Measurements from ENCODE around the gene DPP9. TPM values are rescaled to one million over a fixed set of nuclear protein-coding genes. Genes with fewer than 3 reads are reported as not detected.
A peak's percentile ranks its signal among the peaks of the same experiment; 100 is the strongest.

The DPP9 gene
- total RNA-seq, 3 donors from 2014 or later = 67.8 to 89.3 (median 74.0) TPM

DNA sequence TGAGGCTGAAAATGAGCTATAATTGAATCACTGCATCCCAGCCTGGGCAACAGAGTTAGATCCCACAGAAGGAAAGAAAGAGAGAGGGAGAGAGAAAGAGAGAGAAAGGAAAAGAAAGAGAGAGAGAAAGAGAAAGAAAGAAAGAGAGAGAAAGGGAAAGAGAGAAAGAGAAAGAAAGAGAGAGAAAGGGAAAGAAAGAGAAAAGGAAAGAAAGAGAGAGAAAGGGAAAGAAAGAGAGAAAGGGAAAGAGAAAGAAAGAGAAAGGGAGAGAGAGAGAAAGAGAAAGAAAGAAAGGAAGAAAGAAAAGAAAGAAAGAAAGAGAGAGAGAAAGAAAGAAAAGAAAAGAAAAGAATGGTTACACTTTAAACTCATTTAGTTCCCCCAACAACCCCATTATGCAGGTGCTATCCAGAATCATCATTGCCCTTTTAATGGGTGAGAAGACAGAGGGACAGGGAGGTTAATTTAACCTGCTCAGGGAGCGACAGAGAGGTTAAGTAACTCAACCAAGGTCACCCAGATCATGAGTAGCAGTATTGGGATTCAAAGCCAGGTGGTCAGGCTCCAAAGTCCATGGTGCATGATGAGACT is 10.2 kb upstream of the DPP9 start:
- Histone ChIP-seq H3K4me1 (ENCODE audit: low read depth) (no peaks in the 10 kb centered on the region), H3K4me3 (no peak overlapping the region), H3K36me3 (ENCODE audit: low read depth) (no peaks in the 10 kb centered on the region), H3K9me3 (no peaks in the 10 kb centered on the region)
- intact Hi-C loops (cut with DNase I, micrococcal nuclease) = loop anchor here in 1 of 2 donors (2.0 to 5.0 kb wide), 2 partner anchors 57 to 68 kb away; partner anchors contain the start of gene FEM1A
- DNase-seq (no peak), ATAC-seq (no peak)
- TF ChIP-seq, protein P1, sequence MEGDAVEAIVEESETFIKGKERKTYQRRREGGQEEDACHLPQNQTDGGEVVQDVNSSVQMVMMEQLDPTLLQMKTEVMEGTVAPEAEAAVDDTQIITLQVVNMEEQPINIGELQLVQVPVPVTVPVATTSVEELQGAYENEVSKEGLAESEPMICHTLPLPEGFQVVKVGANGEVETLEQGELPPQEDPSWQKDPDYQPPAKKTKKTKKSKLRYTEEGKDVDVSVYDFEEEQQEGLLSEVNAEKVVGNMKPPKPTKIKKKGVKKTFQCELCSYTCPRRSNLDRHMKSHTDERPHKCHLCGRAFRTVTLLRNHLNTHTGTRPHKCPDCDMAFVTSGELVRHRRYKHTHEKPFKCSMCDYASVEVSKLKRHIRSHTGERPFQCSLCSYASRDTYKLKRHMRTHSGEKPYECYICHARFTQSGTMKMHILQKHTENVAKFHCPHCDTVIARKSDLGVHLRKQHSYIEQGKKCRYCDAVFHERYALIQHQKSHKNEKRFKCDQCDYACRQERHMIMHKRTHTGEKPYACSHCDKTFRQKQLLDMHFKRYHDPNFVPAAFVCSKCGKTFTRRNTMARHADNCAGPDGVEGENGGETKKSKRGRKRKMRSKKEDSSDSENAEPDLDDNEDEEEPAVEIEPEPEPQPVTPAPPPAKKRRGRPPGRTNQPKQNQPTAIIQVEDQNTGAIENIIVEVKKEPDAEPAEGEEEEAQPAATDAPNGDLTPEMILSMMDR (IDR thresholded peaks at IDR 0.05) = no peak

DNA sequence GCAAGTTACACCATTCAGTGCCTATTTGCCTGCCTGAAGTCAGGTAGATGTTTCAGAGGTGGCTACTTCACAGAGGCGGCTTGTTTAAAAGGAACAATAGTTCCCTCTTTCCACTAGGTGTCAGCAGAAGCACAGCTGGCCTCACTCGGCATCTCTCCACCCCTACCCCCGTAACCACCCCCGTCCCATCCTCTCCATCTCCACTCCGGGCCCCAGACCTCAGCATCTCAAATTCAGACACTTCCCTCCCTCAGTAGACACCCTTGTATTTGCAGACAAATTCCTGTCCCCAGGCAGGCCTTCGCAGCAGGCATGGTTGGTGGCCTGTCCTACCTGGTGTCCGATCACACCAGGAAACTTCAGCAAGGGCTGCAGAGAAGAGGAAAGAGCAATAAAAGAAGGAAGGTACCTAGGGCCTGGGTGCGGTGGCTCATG is 9.1 kb upstream of the DPP9 start:
- TF ChIP-seq, protein P1 (IDR thresholded peaks at IDR 0.05) = no peak
- ATAC-seq (peak; percentile 95), DNase-seq (peak in 2 of 3 donors; percentile 37 to 53)
- H3K4me3 ChIP-seq = no peak overlapping the region
- H3K36me3 ChIP-seq (ENCODE audit: low read depth) = no peaks in the 10 kb centered on the region
- H3K9me3 ChIP-seq = no peaks in the 10 kb centered on the region
- H3K4me1 ChIP-seq (ENCODE audit: low read depth) = no peaks in the 10 kb centered on the region
- intact Hi-C loops (cut with DNase I, micrococcal nuclease) = loop anchor here in 1 of 2 donors (2.0 to 5.0 kb wide), 2 partner anchors 58 to 70 kb away; partner anchors contain the start of gene FEM1A

DNA sequence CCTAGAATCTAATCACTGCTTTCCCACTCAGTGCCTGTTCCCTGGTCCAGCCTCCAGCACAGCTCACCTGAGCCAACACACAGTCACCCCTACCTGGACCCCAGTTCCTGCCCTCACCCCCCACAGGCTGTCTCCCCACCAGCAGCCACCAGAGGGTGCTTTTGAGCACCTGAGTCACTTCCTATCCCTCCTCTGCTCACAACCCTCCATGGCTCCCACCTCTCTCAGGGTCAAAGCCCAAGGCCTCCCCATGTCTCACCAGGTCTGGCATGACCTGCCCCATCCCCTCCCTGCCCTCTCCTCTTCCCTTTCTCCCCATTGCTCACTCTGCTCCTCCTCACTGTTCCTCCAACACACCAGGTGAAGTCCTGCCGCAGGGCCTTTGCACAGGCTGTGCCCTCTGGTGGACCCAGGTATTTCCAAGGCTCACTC is 7.1 kb upstream of the DPP9 start:
- H3K9me3 ChIP-seq = no peaks in the 10 kb centered on the region
- H3K4me1 ChIP-seq (ENCODE audit: low read depth) = no peaks in the 10 kb centered on the region
- TF ChIP-seq, protein P1 (IDR thresholded peaks at IDR 0.05) = peak; percentile 41
- intact Hi-C loops (cut with DNase I, micrococcal nuclease) = loop anchor here in 1 of 2 donors (5.0 kb wide), 1 partner anchor 72 kb away; no protein-coding TSS in a partner anchor
- H3K4me3 ChIP-seq = no peak overlapping the region
- H3K36me3 ChIP-seq (ENCODE audit: low read depth) = no peaks in the 10 kb centered on the region
- DNase-seq (peak in 2 of 3 donors; percentile 56 to 66), ATAC-seq (peak; percentile 56)

DNA sequence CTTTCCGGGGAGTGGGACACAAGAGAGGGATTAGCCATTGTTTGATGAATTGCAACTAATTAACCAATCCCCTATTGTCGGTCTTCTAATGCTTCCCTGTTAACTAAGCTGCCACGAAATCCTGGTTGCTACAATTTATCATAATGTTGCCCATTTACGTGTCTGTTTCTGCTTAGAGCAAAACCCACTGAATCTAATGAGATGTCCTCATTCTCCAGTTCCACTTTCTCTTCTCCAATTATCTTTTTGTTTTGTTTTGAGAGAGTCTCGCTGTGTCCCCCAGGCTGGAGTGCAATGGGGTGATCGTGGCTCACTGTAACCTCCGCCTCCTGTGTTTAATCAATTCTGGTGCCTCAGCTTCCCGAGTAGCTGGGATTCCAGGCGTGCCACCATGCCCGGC is 5.2 kb upstream of the DPP9 start:
- no peaks in the 10 kb centered on the region for H3K4me1 ChIP-seq (ENCODE audit: low read depth)
- no peak overlapping the region for H3K4me3 ChIP-seq
- intact Hi-C loops (cut with DNase I, micrococcal nuclease) = no loop called here
- TF ChIP-seq, protein P1 (IDR thresholded peaks at IDR 0.05) = no peak
- DNase-seq (no peak), ATAC-seq (no peak)
- no peaks in the 10 kb centered on the region for H3K9me3 ChIP-seq
- no peaks in the 10 kb centered on the region for H3K36me3 ChIP-seq (ENCODE audit: low read depth)

DNA sequence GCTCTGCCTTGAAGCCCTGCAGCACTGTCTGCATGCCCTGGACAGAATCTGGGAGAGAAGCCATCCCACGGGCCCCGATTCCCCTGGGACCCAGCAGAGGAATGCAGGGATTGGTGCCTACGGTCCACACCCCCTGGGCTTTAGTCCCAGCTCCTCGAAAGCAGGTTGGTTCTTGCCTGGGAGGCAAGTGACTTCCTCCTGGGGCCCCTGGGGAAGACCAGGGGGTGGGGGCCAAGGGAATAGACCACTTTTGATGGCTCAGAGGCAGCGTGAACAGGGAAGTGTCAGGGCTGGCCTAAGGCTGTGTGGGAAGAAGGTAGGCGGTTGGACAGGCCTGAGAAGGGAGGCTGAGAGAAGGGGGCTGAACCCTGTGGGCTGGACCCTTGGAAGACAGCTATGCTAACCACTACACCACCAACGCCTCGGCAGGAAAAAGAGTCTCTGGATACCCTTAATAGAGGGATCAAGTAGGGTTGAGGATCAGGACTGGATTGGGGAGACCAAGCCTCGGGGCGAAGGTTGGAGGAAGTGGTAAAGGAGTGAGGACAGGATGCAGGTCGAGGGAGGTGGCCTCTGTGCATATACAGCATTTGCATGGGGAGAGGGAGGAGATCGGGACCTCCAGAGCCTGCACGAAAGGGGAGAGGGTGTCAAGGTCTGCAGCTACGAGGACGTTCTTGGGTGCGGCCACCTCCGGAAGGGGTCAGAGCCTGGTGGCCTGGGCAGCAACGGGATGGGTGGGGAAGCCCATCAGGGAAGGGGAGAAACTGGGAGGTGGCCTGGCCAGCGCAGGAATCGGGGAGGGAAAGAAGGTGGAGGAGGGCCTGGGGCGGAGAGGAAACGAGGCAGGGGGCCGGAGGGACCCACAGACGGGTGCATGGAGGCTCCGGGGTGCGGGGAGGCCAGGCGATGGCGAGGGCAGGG is 709 bp downstream of the DPP9 start:
- ATAC-seq (peak; percentile 50), DNase-seq (peak in 2 of 3 donors; percentile 49)
- Histone ChIP-seq H3K4me1 (ENCODE audit: low read depth) (peaks cover 13% of the 10 kb centered on the region), H3K4me3 (peak overlapping the region; percentile 98), H3K36me3 (ENCODE audit: low read depth) (peaks cover 4% of the 10 kb centered on the region), H3K9me3 (no peaks in the 10 kb centered on the region)
- intact Hi-C loops (cut with DNase I, micrococcal nuclease) = no loop called here
- TF ChIP-seq, protein P1 (IDR thresholded peaks at IDR 0.05) = no peak
